CD4-positive, alpha-beta T cell (primary cell): ENCODE results near the gene PIGU. TPM values are rescaled to one million over a fixed set of nuclear protein-coding genes. Genes with fewer than 3 reads are reported as not detected.
A peak's percentile ranks its signal among the peaks of the same experiment; 100 is the strongest.

ENCODE experiments used
- ATAC-seq: fragments of 200-7000 bp; cut with Tn5 transposase; one replicate; pipeline ENCODE4 v1.10.0; 2022; ENCODE audit warnings: mild to moderate bottlenecking; ENCODE audit not compliant: poor library complexity
- CTCF ChIA-PET: fragments of 350-600 bp; sonication (Branson Sonifier 250); formaldehyde crosslinking; loops from one replicate; lab custom pipeline; 2021; ENCODE audit warnings: antibody characterized with exemption, inconsistent platforms; lab: Charles Lee
- POLR2A ChIA-PET: fragments of 350-600 bp; sonication (Branson Sonifier 250); formaldehyde crosslinking; loops from one replicate; lab custom pipeline; 2021; ENCODE audit warnings: antibody characterized with exemption, inconsistent platforms; lab: Charles Lee
- DNase-seq, 14 experiments: peaks; one replicate each; pipeline ENCODE4 v3.0.0-alpha.2; 2013 to 2020; ENCODE audit warnings: mixed read lengths in 2 of 14
- H3K27ac ChIP-seq, 2 donors: one replicate each; pipeline versions ENCODE4 v1.5.1 to v1.7.0; 2013; ENCODE audit warnings: low read length in 2 of 2, low read depth in 1 of 2, mild to moderate bottlenecking in 1 of 2
- H3K27me3 ChIP-seq, 2 experiments: 1 replicate in 1 of 2; 2 replicates in 1 of 2; pipeline versions ENCODE4 v1.6.1 to v1.7.0; 2013; ENCODE audit warnings: low read length in 2 of 2, control low read depth in 1 of 2, mild to moderate bottlenecking in 1 of 2, moderate library complexity in 1 of 2; ENCODE audit not compliant: insufficient read depth in 2 of 2, control insufficient read depth in 1 of 2
- H3K36me3 ChIP-seq: one replicate; pipeline ENCODE4 v1.6.1; 2013; ENCODE audit warnings: low read length, control low read depth; ENCODE audit not compliant: insufficient read depth
- H3K4me1 ChIP-seq: one replicate; pipeline ENCODE4 v1.6.1; 2013; ENCODE audit warnings: low read length, control low read depth; ENCODE audit not compliant: insufficient read depth
- H3K4me3 ChIP-seq: one replicate; pipeline ENCODE4 v1.5.1; 2013; ENCODE audit warnings: mild to moderate bottlenecking, low read length, moderate library complexity
- H3K9me3 ChIP-seq, 2 experiments: 1 replicate in 1 of 2; 2 replicates in 1 of 2; pipeline versions ENCODE4 v1.6.1 to v1.7.0; 2013; ENCODE audit warnings: low read length in 2 of 2, mild to moderate bottlenecking in 2 of 2, control low read depth in 1 of 2, moderate library complexity in 1 of 2; ENCODE audit not compliant: control insufficient read depth in 1 of 2, insufficient read depth in 1 of 2
- H3K27ac Mint-ChIP-seq: one replicate; pipeline ENCODE4 v1.8.0; 2020; ENCODE audit warnings: mixed read lengths
- H3K27me3 Mint-ChIP-seq: one replicate; pipeline ENCODE4 v1.8.0; 2021; ENCODE audit warnings: mixed read lengths
- H3K36me3 Mint-ChIP-seq: one replicate; pipeline ENCODE4 v1.8.0; 2021; ENCODE audit warnings: low read depth, mixed read lengths
- H3K4me1 Mint-ChIP-seq: one replicate; pipeline ENCODE4 v1.8.0; 2021; ENCODE audit warnings: low read depth, mixed read lengths
- H3K4me3 Mint-ChIP-seq: one replicate; pipeline ENCODE4 v1.8.0; 2020; ENCODE audit warnings: mild to moderate bottlenecking, mixed read lengths
- H3K9me3 Mint-ChIP-seq: one replicate; pipeline ENCODE4 v1.8.0; 2020; ENCODE audit warnings: mixed read lengths
- intact Hi-C, 2 experiments: fragments of 100-400 bp; cut with DNase I in 1 of 2; cut with micrococcal nuclease in 1 of 2; formaldehyde crosslinking; loops; one replicate each; pipeline versions ENCODE4 v1.15.1 to v1.9.0; 2023 to 2025; cut with DNase I, micrococcal nuclease
- total RNA-seq, 174 experiments: library from RNA in 2 of 174; stranded (reverse) in 2 of 174; gene quantifications; one replicate each; pipeline ENCODE4 v1.2.3 and lab custom pipeline; 2021 to 2026
- TF ChIP-seq, protein P1 (sequence below): fragments of 200-600 bp; IDR thresholded peaks from one replicate; pipeline ENCODE4 v1.8.0; 2022; ENCODE audit warnings: antibody characterized with exemption, mild to moderate bottlenecking

Gene PIGU
- total RNA-seq, 2 experiments from 2014 or later: 4.6 to 5.5 TPM

DNA sequence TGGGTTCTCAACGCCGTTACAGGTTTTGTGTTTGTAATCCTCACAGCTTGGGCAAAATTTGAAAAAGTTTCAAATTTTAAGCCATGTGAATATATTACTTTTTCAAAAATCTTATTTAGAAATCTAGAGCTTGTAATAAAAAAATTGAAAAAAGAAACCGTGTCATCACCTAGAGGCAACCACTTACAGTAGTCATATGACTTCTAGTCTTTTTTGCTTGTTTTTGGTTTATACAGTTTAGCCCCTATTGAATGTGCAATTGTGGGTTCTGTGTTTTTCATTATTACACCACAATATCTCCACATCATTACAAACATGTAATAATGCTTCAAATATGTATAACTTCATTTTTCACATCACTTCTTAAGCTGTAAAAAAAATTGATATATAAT, 159.8 kb downstream of the PIGU start:
- H3K9me3 Mint-ChIP-seq: no peaks in the 10 kb centered on the region
- intact Hi-C loops: loop anchor here (5.0 to 10.0 kb wide), 5 partner anchors 155 to 855 kb away; partner anchors contain the start of genes EIF2S2 (in 2 of the 2), ACSS2 (in 1 of the 2), C20orf144 (in 1 of the 2) and GGT7 (in 1 of the 2)
- H3K4me3 Mint-ChIP-seq: peak overlapping the region; percentile 99
- Histone ChIP-seq H3K4me1 (peaks cover 30% of the 10 kb centered on the region), H3K27me3 (no peaks in the 10 kb centered on the region), H3K36me3 (peaks cover 10% of the 10 kb centered on the region), H3K9me3 (no peaks in the 10 kb centered on the region), H3K4me3 (peak overlapping the region; percentile 82), H3K27ac (peak overlapping the region in 1 of 2 donors; percentile 80)
- ChIA-PET CTCF (interaction anchor here (0.9 to 6.4 kb wide), 5 partner anchors 21 to 204 kb away, joined by 3 to 31 read pairs (median 6); no protein-coding TSS in a partner anchor), POLR2A (interaction anchor here (0.6 to 3.6 kb wide), 18 partner anchors 12 to 938 kb away, joined by 3 to 30 read pairs (median 5); partner anchors contain the start of genes AHCY, CEP250, EIF2S2 and ITCH)
- DNase-seq (peak in 1 of 14 experiments; percentile 19), ATAC-seq (no peak)
- H3K4me1 Mint-ChIP-seq: peaks cover 74% of the 10 kb centered on the region
- TF ChIP-seq, protein P1, sequence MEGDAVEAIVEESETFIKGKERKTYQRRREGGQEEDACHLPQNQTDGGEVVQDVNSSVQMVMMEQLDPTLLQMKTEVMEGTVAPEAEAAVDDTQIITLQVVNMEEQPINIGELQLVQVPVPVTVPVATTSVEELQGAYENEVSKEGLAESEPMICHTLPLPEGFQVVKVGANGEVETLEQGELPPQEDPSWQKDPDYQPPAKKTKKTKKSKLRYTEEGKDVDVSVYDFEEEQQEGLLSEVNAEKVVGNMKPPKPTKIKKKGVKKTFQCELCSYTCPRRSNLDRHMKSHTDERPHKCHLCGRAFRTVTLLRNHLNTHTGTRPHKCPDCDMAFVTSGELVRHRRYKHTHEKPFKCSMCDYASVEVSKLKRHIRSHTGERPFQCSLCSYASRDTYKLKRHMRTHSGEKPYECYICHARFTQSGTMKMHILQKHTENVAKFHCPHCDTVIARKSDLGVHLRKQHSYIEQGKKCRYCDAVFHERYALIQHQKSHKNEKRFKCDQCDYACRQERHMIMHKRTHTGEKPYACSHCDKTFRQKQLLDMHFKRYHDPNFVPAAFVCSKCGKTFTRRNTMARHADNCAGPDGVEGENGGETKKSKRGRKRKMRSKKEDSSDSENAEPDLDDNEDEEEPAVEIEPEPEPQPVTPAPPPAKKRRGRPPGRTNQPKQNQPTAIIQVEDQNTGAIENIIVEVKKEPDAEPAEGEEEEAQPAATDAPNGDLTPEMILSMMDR: no peak
- H3K27me3 Mint-ChIP-seq: no peaks in the 10 kb centered on the region
- H3K36me3 Mint-ChIP-seq: peaks cover 34% of the 10 kb centered on the region
- peak overlapping the region; percentile 94 for H3K27ac Mint-ChIP-seq

DNA sequence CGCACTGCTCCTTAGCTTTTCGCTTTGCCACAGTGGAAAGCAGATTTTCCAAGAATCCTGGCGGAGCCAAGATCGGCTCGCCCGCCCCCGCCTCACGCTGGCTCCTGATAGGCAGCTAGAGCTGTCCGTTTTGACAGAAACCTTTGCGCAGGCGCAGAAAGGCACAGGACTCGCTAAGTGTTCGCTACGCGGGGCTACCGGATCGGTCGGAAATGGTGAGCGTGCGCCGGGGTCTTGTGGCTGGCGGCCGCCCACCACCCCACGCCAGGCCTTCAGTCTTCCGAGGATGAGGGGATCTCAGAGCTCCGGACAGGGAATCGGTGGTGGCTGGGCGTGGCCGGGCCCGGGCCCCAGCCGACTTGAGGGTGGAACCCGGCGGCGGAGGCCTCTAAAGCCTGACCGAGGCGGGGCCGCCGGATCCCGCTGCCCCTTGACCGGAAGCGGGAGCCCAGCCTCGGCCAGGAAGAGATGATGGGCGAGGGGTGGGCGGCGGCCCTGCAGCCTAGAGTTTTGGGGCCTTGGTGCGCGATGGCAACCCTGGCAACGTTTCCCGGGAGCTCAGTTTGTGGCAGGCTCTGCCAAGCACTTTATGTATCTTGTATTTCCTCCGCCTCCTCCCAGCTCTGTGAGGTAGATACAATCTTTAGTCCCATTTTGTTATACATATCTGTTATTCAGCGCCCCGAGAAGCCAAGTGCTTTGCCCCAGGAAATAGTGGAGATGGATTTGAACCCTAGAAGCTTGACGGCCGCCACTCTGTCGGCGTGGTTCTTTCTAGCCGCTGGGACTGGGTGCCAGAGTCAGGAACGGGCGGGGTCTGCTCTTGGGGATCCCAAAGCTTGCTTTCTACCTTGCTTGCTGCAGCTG, 160.4 kb downstream of the PIGU start, which contains the start of gene DYNLRB1:
Gene DYNLRB1, plus strand, starts transcription at position 176 of the 867 bp plus-strand sequence. Its CDS starts 37 bp downstream, at position 213.
- CTCF ChIA-PET: interaction anchor here (0.9 to 6.4 kb wide), 9 partner anchors 11 to 204 kb away, joined by 3 to 31 read pairs (median 4); no protein-coding TSS in a partner anchor
- intact Hi-C loops: loop anchor here (1.0 to 10.0 kb wide), 6 partner anchors 154 to 854 kb away; partner anchors contain the start of genes EIF2S2 (in 2 of the 2), ACSS2 (in 1 of the 2), AHCY (in 1 of the 2) and C20orf144 (in 1 of the 2)
- H3K4me1 Mint-ChIP-seq: peaks cover 70% of the 10 kb centered on the region
- Histone ChIP-seq H3K27me3 (no peaks in the 10 kb centered on the region), H3K4me3 (peak within 1 kb of the TSS; percentile 82), H3K36me3 (peaks cover 10% of the 10 kb centered on the region), H3K27ac (peak within 1 kb of the TSS; percentile 60 to 80), H3K9me3 (no peaks in the 10 kb centered on the region), H3K4me1 (peaks cover 30% of the 10 kb centered on the region)
- peak; percentile 74 for ATAC-seq
- DNase-seq: peak; percentile 88 to 96 (median 94)
- POLR2A ChIA-PET: interaction anchor here (0.6 to 3.6 kb wide), 29 partner anchors 12 to 1438 kb away, joined by 3 to 30 read pairs (median 4); partner anchors contain the start of genes AHCY, ASIP, CEP250 and EIF2S2
- H3K4me3 Mint-ChIP-seq: peak within 1 kb of the TSS; percentile 99
- no peaks in the 10 kb centered on the region for H3K9me3 Mint-ChIP-seq
- peak within 1 kb of the TSS; percentile 94 for H3K27ac Mint-ChIP-seq
- TF ChIP-seq, protein P1: no peak
- H3K36me3 Mint-ChIP-seq: peaks cover 32% of the 10 kb centered on the region
- H3K27me3 Mint-ChIP-seq: no peaks in the 10 kb centered on the region
